A549 (cell line): ENCODE results near the gene KIAA1614. TPM values are rescaled to one million over a fixed set of nuclear protein-coding genes. Genes with fewer than 3 reads are reported as not detected.

Experiments used
- ATAC-seq, 2 experiments: fragments of 200-7000 bp in 1 of 2; fragments of >200 bp in 1 of 2; cut with Nextera tagmentation in 1 of 2; cut with Tn5 transposase in 1 of 2; 3 replicates each; pipeline versions ENCODE4 v1.8.0 to v1.9.1; 2018 to 2020; ENCODE audit warnings: mild to moderate bottlenecking in 1 of 2, moderate library complexity in 1 of 2
- CTCF ChIA-PET: fragments of 300-600 bp; sonication (Branson Sonifier 250); formaldehyde crosslinking; extraction: SDS; loops from one replicate; lab custom pipeline; 2021; ENCODE audit warnings: antibody characterized with exemption, inconsistent platforms; lab: Yijun Ruan, JAX
- POLR2A ChIA-PET: fragments of 350-600 bp; formaldehyde crosslinking; extraction: SDS; loops from one replicate; lab custom pipeline; 2021; ENCODE audit warnings: antibody characterized with exemption, inconsistent platforms; lab: Yijun Ruan, JAX
- DNase-seq, 2 experiments: peaks; one replicate each; pipeline versions ENCODE4 v3.0.0 to v3.0.0-alpha.2; 2011 to 2016; ENCODE audit warnings: low read depth in 1 of 2, low spot score in 1 of 2
- FAIRE-seq: peaks from 2 replicates; lab custom pipeline; 2011; peaks lifted over from hg19 to GRCh38; lab: Jason Lieb, UNC
- H3K27ac ChIP-seq, 2 experiments: fragments of >200 bp; sonication (Bioruptor Twin); formaldehyde crosslinking; 3 replicates each; pipeline ENCODE4 v1.5.1; 2016 to 2017
- H3K4me1 ChIP-seq: fragments of >200 bp; sonication (Bioruptor Twin); formaldehyde crosslinking; 3 replicates; pipeline ENCODE4 v1.6.1; 2016
- H3K4me2 ChIP-seq: fragments of >200 bp; sonication (Bioruptor Twin); formaldehyde crosslinking; 3 replicates; pipeline ENCODE4 v1.6.1; 2016
- H3K4me3 ChIP-seq: fragments of >200 bp; sonication (Bioruptor Twin); formaldehyde crosslinking; 3 replicates; pipeline ENCODE4 v1.5.1; 2016
- H3K9me3 ChIP-seq: fragments of >200 bp; sonication (Bioruptor Twin); formaldehyde crosslinking; 3 replicates; pipeline ENCODE4 v1.6.1; 2016
- CBX8 ChIP-seq: fragments of 200-600 bp; sonication (generic); IDR thresholded peaks from 2 replicates; pipeline ENCODE4 v1.6.1; 2016
- CEBPB ChIP-seq, 2 experiments: fragments of >200 bp in 1 of 2; sonication (Bioruptor Twin) in 1 of 2; formaldehyde crosslinking in 1 of 2; IDR thresholded peaks; 2 replicates each; pipeline ENCODE4 v1.6.1; 2012 to 2016
- CHD2 ChIP-seq: fragments of 150-350 bp; IDR thresholded peaks from 2 replicates; pipeline ENCODE4 v1.6.1; 2014; ENCODE audit warnings: low read length; ENCODE audit not compliant: partially characterized antibody
- CHD4 ChIP-seq: fragments of 200-600 bp; sonication (generic); IDR thresholded peaks from 2 replicates; pipeline ENCODE4 v1.6.1; 2016; ENCODE audit warnings: antibody characterized with exemption, mild to moderate bottlenecking, borderline replicate concordance
- E2F6 ChIP-seq: IDR thresholded peaks from 2 replicates; pipeline ENCODE4 v1.6.1; 2012; ENCODE audit warnings: low read depth, borderline replicate concordance
- ELK1 ChIP-seq: fragments of 150-350 bp; IDR thresholded peaks from 2 replicates; pipeline ENCODE4 v1.6.1; 2014; ENCODE audit warnings: low read depth, mild to moderate bottlenecking, low read length
- EP300 ChIP-seq, 2 experiments: fragments of >200 bp; sonication (Bioruptor Twin); formaldehyde crosslinking; IDR thresholded peaks; 2 replicates in 1 of 2; 3 replicates in 1 of 2; pipeline ENCODE4 v1.6.1; 2016 to 2017
- ESRRA ChIP-seq: fragments of 150-350 bp; IDR thresholded peaks from 2 replicates; pipeline ENCODE4 v1.6.1; 2014; ENCODE audit warnings: mild to moderate bottlenecking, low read length, borderline replicate concordance
- FOSL2 ChIP-seq, 2 experiments: fragments of 450-650 bp in 1 of 2; fragments of >200 bp in 1 of 2; sonication (Bioruptor Twin) in 1 of 2; formaldehyde crosslinking; IDR thresholded peaks; 2 replicates each; pipeline versions ENCODE4 v1.5.0 to v1.6.1; 2016 to 2020; ENCODE audit warnings: mild to moderate bottlenecking in 1 of 2, moderate library complexity in 1 of 2
- HDAC2 ChIP-seq: fragments of 200-600 bp; sonication (generic); IDR thresholded peaks from 2 replicates; pipeline ENCODE4 v1.6.1; 2016
- HMGXB4 ChIP-seq: fragments of 250-450 bp; sonication (Bioruptor Pico); IDR thresholded peaks from 2 replicates; pipeline ENCODE4 v1.5.0; 2021; ENCODE audit warnings: mild to moderate bottlenecking, moderate library complexity, borderline replicate concordance
- HOXA7 ChIP-seq: fragments of 250-450 bp; sonication (Bioruptor Pico); IDR thresholded peaks from 2 replicates; pipeline ENCODE4 v1.5.0; 2020; ENCODE audit warnings: mild to moderate bottlenecking, moderate library complexity
- HOXB5 ChIP-seq: fragments of 250-450 bp; sonication (Bioruptor Pico); IDR thresholded peaks from 2 replicates; pipeline ENCODE4 v1.5.0; 2020; ENCODE audit warnings: mild to moderate bottlenecking, moderate library complexity
- KDM5A ChIP-seq: fragments of 200-600 bp; sonication (generic); IDR thresholded peaks from 2 replicates; pipeline ENCODE4 v1.6.1; 2016; ENCODE audit warnings: antibody characterized with exemption, mild to moderate bottlenecking
- MAX ChIP-seq: IDR thresholded peaks from 2 replicates; pipeline ENCODE4 v1.6.1; 2012
- MAZ ChIP-seq: fragments of 150-350 bp; IDR thresholded peaks from 2 replicates; pipeline ENCODE4 v1.6.1; 2014; ENCODE audit warnings: antibody characterized with exemption, low read depth, low read length, borderline replicate concordance
- MYC ChIP-seq: IDR thresholded peaks from 2 replicates; pipeline ENCODE4 v1.6.1; 2012; ENCODE audit warnings: mild to moderate bottlenecking, inconsistent platforms, low read length, improper control_type of control experiment, borderline replicate concordance
- NFE2L2 ChIP-seq: fragments of 150-350 bp; conservative IDR thresholded peaks from 2 replicates; pipeline ENCODE4 v1.6.1; 2014; ENCODE audit warnings: low read length
- PHF8 ChIP-seq: fragments of 200-600 bp; sonication (generic); IDR thresholded peaks from 2 replicates; pipeline ENCODE4 v1.6.1; 2016; ENCODE audit warnings: low read depth, mild to moderate bottlenecking, antibody characterized with exemption, moderate library complexity, borderline replicate concordance
- POLR2A ChIP-seq: IDR thresholded peaks from 2 replicates; pipeline ENCODE4 v1.6.1; 2012; ENCODE audit warnings: mild to moderate bottlenecking, low read length
- POLR2AphosphoS2 ChIP-seq: conservative IDR thresholded peaks from 2 replicates; pipeline ENCODE4 v1.6.1; 2012; ENCODE audit warnings: low read length, improper control_type of control experiment, inconsistent platforms
- RAD21 ChIP-seq, 2 experiments: fragments of >200 bp in 1 of 2; sonication (Bioruptor Twin) in 1 of 2; formaldehyde crosslinking in 1 of 2; IDR thresholded peaks in 1 of 2; conservative IDR thresholded peaks in 1 of 2; 2 replicates in 1 of 2; 3 replicates in 1 of 2; pipeline ENCODE4 v1.6.1; 2012 to 2018; ENCODE audit warnings: inconsistent platforms in 1 of 2
- RCOR1 ChIP-seq: fragments of 150-350 bp; IDR thresholded peaks from 2 replicates; pipeline ENCODE4 v1.6.1; 2014; ENCODE audit warnings: antibody characterized with exemption, low read length, low read depth
- RFX5 ChIP-seq: fragments of 450-650 bp; IDR thresholded peaks from 2 replicates; pipeline ENCODE4 v1.7.1; 2014; ENCODE audit warnings: antibody characterized with exemption, mild to moderate bottlenecking, moderate library complexity
- SMC3 ChIP-seq: fragments of >200 bp; sonication (Bioruptor Twin); formaldehyde crosslinking; IDR thresholded peaks from 3 replicates; pipeline ENCODE4 v1.6.1; 2018; ENCODE audit warnings: inconsistent platforms
- TFCP2L1 ChIP-seq: fragments of 250-450 bp; sonication (Bioruptor Pico); IDR thresholded peaks from 2 replicates; pipeline ENCODE4 v1.5.0; 2021; ENCODE audit warnings: mild to moderate bottlenecking
- TP53 ChIP-seq: fragments of 250-450 bp; sonication (Bioruptor Pico); IDR thresholded peaks from 2 replicates; pipeline ENCODE4 v1.5.0; 2021; ENCODE audit warnings: mild to moderate bottlenecking, moderate library complexity
- ZC3H11A ChIP-seq: fragments of 450-650 bp; IDR thresholded peaks from 2 replicates; pipeline ENCODE4 v1.6.1; 2014; ENCODE audit warnings: antibody characterized with exemption, mild to moderate bottlenecking
- ZFP36 ChIP-seq: fragments of 450-650 bp; IDR thresholded peaks from 2 replicates; pipeline ENCODE4 v1.6.1; 2014; ENCODE audit warnings: borderline replicate concordance; ENCODE audit not compliant: partially characterized antibody
- ZNF302 ChIP-seq: fragments of 250-450 bp; sonication (Bioruptor Pico); IDR thresholded peaks from 2 replicates; pipeline ENCODE4 v1.9.0; 2021; ENCODE audit warnings: inconsistent platforms, mild to moderate bottlenecking, moderate library complexity
- WGBS: methylation state at CpG from one replicate; pipeline ENCODE4 v1.1.6; 2017; ENCODE audit errors: missing lambda C conversion rate; 5-methylcytosine and 5-hydroxymethylcytosine counted together
- polyA plus RNA-seq, 4 experiments: library from polyadenylated mRNA; depleted of rRNA in 3 of 4; stranded (reverse); fragments of >200 nt; fragmentation: RNase III in 1 of 4; extraction: RNeasy Plus Mini Kit Qiagen cat#74134 plus additional on column Dnase treatment in 1 of 4; gene quantifications; 2 replicates in 3 of 4; 3 replicates in 1 of 4; pipeline ENCODE4 v1.2.3, GENCODE V29; 2011 to 2017

The KIAA1614 gene
- polyA plus RNA-seq, 2 of the 4 experiments (the other 2 are of a cell fraction): 0.25 to 0.84 TPM

GRCh38 chr1:180946541-180947498 lies 34.1 kb downstream of the KIAA1614 start:
- CTCF ChIA-PET: interaction anchor here (1.7 kb wide), 1 partner anchor 31 kb away, joined by 5 read pairs; no protein-coding TSS in a partner anchor
- H3K4me2 ChIP-seq: no peak overlapping the region
- no peak overlapping the region for H3K4me3 ChIP-seq
- ATAC-seq: no peak
- 82% methylated on average over 18 of the region's 18 CpGs for WGBS
- TF ChIP-seq RFX5: no peak
- TF ChIP-seq CEBPB (IDR thresholded peaks at IDR 0.05): no peak
- TF ChIP-seq HOXB5: no peak
- no peak for TF ChIP-seq CBX8
- no peak for TF ChIP-seq MAX
- TF ChIP-seq ZC3H11A: no peak
- no peak for TF ChIP-seq FOSL2 (IDR thresholded peaks at IDR 0.05)
- no peak for TF ChIP-seq FOSL2 (CRISPR knock-in tag; IDR thresholded peaks at IDR 0.05)
- TF ChIP-seq POLR2A: no peak
- TF ChIP-seq POLR2AphosphoS2: no peak
- no peak for TF ChIP-seq RAD21 (conservative IDR thresholded peaks at IDR 0.05 in 1 of 2, IDR thresholded peaks at IDR 0.05 in 1 of 2)
- no peak for TF ChIP-seq HMGXB4 (CRISPR knock-in tag)
- TF ChIP-seq RCOR1: no peak
- TF ChIP-seq HDAC2: no peak
- no peak for TF ChIP-seq KDM5A
- TF ChIP-seq CHD2: no peak
- TF ChIP-seq NFE2L2: no peak
- no peak for TF ChIP-seq CHD4
- TF ChIP-seq ZNF302 (CRISPR knock-in tag): no peak
- no peak for TF ChIP-seq ELK1
- TF ChIP-seq PHF8: no peak
- no peak for DNase-seq
- no peak overlapping the region for H3K27ac ChIP-seq
- no peaks in the 10 kb centered on the region for H3K4me1 ChIP-seq
- POLR2A ChIA-PET: no interaction called here
- FAIRE-seq: no peak
- peaks cover 33% of the 10 kb centered on the region for H3K9me3 ChIP-seq

GRCh38 chr1:180947499-180947885 lies 34.8 kb downstream of the KIAA1614 start:
- POLR2A ChIA-PET: no interaction called here
- WGBS: 90% methylated on average over 6 of the region's 6 CpGs
- CTCF ChIA-PET: no interaction called here
- no peak for ATAC-seq
- TF ChIP-seq MYC: no peak
- no peak for TF ChIP-seq TP53 (CRISPR knock-in tag)
- no peak for TF ChIP-seq E2F6
- TF ChIP-seq FOSL2 (IDR thresholded peaks at IDR 0.05): no peak
- TF ChIP-seq FOSL2 (CRISPR knock-in tag; IDR thresholded peaks at IDR 0.05): no peak
- no peak for TF ChIP-seq RAD21 (conservative IDR thresholded peaks at IDR 0.05 in 1 of 2, IDR thresholded peaks at IDR 0.05 in 1 of 2)
- TF ChIP-seq HOXA7 (CRISPR knock-in tag): no peak
- no peak for TF ChIP-seq SMC3
- no peak for TF ChIP-seq MAZ
- no peak for TF ChIP-seq HMGXB4 (CRISPR knock-in tag)
- no peak for TF ChIP-seq ZFP36
- TF ChIP-seq ESRRA: no peak
- TF ChIP-seq EP300 (IDR thresholded peaks at IDR 0.05): no peak
- no peak for TF ChIP-seq CHD2
- no peak for TF ChIP-seq RCOR1
- no peak for TF ChIP-seq CHD4
- no peak for TF ChIP-seq TFCP2L1
- TF ChIP-seq, all 56 proteins: peak for 0
- Histone ChIP-seq H3K4me2 (no peak overlapping the region), H3K9me3 (peaks cover 33% of the 10 kb centered on the region), H3K4me3 (no peak overlapping the region), H3K4me1 (no peaks in the 10 kb centered on the region), H3K27ac (no peak overlapping the region)
- DNase-seq: no peak
- FAIRE-seq: no peak
